Upper lobe of right lung (tissue), 1 donor: ENCODE measurements around the gene SOS2. TPM values are rescaled to one million over a fixed set of nuclear protein-coding genes. Genes with fewer than 3 reads are reported as not detected.
"Not testable (repeated sequence)": the region's sequence is repeated elsewhere in the genome, so short reads cannot be mapped to it uniquely, and the experiment has no call there.

Experiments used
- ATAC-seq: fragments of 200-7000 bp; cut with Tn5 transposase; one replicate; pipeline ENCODE4 v1.9.1; 2020; ENCODE audit warnings: mild to moderate bottlenecking, moderate library complexity
- DNase-seq: peaks from one replicate; pipeline ENCODE4 v3.0.0-alpha.2; 2020
- H3K27ac ChIP-seq: fragments of 200-600 bp; one replicate; pipeline ENCODE4 v1.8.0; 2022
- H3K27me3 ChIP-seq: fragments of 200-600 bp; one replicate; pipeline ENCODE4 v1.8.0; 2022; ENCODE audit warnings: mild to moderate bottlenecking
- H3K36me3 ChIP-seq: fragments of 200-600 bp; one replicate; pipeline ENCODE4 v1.8.0; 2022
- H3K4me1 ChIP-seq: fragments of 200-600 bp; one replicate; pipeline ENCODE4 v1.8.0; 2022
- H3K4me3 ChIP-seq: fragments of 200-600 bp; one replicate; pipeline ENCODE4 v1.8.0; 2022; ENCODE audit warnings: mild to moderate bottlenecking
- H3K9me3 ChIP-seq: fragments of 200-600 bp; one replicate; pipeline ENCODE4 v1.8.0; 2022
- intact Hi-C: fragments of 100-400 bp; cut with DNase I; formaldehyde crosslinking; loops from one replicate; pipeline ENCODE4 v1.11.0; 2022
- total RNA-seq: library from RNA; stranded (reverse); fragmentation: NEBNext Ultra II Directional; extraction: Animal tissue kit (Norgen Biotek cat#: 25700); gene quantifications from one replicate; pipeline ENCODE4 v1.2.1, GENCODE V29; 2021
- TF ChIP-seq, protein P1 (sequence below): fragments of 200-600 bp; IDR thresholded peaks from one replicate; pipeline ENCODE4 v1.8.0; 2022; ENCODE audit warnings: antibody characterized with exemption
- donor health status: DM: no; HTN: yes; CAD: no; lungs with severe emphysema.

SOS2 gene
- total RNA-seq, 1 donor from 2014 or later = 30.3 TPM

DNA sequence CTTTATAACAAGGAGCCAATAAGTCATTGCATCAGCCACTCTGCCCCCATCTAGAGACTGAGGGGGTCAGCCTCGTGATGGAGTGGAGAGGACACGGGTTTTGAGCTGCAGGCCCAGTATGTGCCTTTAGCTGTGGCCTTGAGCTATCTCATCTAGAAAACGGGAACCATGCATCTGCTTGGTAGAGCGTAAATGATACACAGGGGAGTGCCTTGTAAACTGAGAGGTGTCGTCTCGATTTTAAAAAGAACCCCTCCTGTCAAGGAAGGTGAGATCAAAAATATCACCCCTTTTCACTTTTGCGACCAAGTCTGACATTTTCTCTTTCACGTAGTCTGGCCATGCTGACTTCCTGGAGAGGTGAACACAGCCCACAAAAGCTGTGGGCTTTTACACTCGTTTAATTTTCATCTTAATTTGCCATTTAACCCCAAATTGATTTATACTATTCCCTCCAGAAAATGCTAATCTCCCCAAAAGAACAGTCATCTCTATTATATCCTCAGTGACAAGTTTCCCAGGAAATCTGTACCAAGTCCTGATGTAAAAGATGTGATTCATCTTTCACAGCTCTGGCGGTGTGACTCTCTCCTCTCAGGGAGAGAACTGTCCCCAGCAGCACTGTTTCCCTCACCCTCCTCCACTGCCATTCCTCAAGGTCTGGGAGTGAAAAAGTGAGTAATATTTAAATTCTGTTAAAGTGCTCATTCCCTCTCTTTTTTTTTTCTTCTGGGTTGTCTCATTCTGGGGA is 145.6 kb downstream of the SOS2 start:
- no peak for DNase-seq
- no peak for ATAC-seq
- Histone ChIP-seq H3K36me3 (no peaks in the 10 kb centered on the region), H3K27ac (no peak overlapping the region), H3K4me3 (no peak overlapping the region), H3K27me3 (no peaks in the 10 kb centered on the region), H3K4me1 (peaks cover 3% of the 10 kb centered on the region), H3K9me3 (no peaks in the 10 kb centered on the region)
- TF ChIP-seq, protein P1, sequence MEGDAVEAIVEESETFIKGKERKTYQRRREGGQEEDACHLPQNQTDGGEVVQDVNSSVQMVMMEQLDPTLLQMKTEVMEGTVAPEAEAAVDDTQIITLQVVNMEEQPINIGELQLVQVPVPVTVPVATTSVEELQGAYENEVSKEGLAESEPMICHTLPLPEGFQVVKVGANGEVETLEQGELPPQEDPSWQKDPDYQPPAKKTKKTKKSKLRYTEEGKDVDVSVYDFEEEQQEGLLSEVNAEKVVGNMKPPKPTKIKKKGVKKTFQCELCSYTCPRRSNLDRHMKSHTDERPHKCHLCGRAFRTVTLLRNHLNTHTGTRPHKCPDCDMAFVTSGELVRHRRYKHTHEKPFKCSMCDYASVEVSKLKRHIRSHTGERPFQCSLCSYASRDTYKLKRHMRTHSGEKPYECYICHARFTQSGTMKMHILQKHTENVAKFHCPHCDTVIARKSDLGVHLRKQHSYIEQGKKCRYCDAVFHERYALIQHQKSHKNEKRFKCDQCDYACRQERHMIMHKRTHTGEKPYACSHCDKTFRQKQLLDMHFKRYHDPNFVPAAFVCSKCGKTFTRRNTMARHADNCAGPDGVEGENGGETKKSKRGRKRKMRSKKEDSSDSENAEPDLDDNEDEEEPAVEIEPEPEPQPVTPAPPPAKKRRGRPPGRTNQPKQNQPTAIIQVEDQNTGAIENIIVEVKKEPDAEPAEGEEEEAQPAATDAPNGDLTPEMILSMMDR = no peak
- intact Hi-C loops = no loop called here

DNA sequence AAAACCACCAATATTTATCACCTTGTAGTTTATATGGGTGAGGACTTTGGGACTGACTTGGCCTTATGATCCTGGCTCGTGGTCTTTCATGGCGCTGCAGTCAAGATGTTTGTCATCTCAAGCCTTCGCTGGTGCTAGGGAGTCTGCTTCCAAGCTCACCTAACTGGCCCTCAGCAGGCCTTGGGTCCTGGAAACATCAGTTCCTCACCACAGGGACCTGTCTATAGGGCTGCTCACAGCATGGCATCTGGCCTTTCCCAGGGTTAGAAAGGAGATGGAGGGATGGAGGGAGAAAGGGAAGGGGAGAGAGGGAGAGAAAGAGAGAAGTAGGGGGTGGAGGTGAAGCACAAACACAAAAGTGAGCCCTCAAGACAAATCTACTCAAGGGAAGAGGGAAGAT is 146.7 kb downstream of the SOS2 start:
- H3K27ac ChIP-seq = no peak overlapping the region
- DNase-seq (no peak), ATAC-seq (no peak)
- peaks cover 3% of the 10 kb centered on the region for H3K4me1 ChIP-seq
- H3K4me3 ChIP-seq = no peak overlapping the region
- H3K9me3 ChIP-seq = no peaks in the 10 kb centered on the region
- H3K36me3 ChIP-seq = no peaks in the 10 kb centered on the region
- intact Hi-C loops = no loop called here
- no peaks in the 10 kb centered on the region for H3K27me3 ChIP-seq
- TF ChIP-seq, protein P1 = no peak

DNA sequence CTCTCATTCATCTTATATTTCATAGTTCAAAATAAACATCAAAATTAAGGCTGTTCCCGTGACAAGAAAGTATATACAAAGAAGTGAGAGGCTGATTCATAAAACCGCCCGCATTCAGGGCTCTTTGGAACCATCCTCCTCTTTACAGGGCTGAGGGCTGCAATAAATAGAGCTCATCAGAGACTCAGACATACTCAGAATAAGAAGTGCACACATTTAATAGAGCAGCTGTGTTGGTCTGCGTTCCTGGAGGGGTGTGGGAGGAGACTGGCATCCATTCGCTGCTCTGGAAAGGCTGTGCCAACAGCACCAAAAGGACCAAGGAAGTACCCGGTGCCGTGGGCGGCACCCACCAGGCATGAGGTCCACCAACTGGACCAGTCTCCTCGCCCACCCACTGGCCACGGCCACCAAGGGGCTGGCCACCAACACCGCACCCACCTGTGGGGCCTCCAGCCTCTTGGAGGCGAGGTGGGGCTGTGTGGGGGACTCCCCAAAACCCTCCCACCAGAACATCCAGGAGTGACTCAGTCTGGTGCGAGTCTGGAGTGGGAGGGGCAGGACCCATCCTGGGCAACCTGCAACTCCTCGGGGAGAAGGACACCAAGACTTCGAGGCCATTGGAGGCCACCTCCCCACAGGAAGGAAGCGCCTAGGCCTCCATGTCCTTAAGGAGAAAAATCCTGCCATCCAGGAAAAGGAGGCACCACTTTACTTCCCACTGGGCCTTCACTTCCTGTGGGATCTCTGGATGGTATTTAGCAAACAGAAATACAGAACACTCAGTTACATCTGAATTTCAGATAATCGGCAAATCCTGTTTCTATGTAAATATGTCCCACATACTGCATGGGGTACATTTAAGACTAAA is 147.7 kb downstream of the SOS2 start:
- Histone ChIP-seq H3K9me3 (no peaks in the 10 kb centered on the region), H3K4me3 (no peak overlapping the region), H3K4me1 (peaks cover 3% of the 10 kb centered on the region), H3K27me3 (no peaks in the 10 kb centered on the region), H3K36me3 (no peaks in the 10 kb centered on the region), H3K27ac (peak overlapping the region; percentile 70)
- peak; percentile 64 for DNase-seq
- TF ChIP-seq, protein P1 = no peak
- peak; percentile 40 for ATAC-seq
- intact Hi-C loops = no loop called here

DNA sequence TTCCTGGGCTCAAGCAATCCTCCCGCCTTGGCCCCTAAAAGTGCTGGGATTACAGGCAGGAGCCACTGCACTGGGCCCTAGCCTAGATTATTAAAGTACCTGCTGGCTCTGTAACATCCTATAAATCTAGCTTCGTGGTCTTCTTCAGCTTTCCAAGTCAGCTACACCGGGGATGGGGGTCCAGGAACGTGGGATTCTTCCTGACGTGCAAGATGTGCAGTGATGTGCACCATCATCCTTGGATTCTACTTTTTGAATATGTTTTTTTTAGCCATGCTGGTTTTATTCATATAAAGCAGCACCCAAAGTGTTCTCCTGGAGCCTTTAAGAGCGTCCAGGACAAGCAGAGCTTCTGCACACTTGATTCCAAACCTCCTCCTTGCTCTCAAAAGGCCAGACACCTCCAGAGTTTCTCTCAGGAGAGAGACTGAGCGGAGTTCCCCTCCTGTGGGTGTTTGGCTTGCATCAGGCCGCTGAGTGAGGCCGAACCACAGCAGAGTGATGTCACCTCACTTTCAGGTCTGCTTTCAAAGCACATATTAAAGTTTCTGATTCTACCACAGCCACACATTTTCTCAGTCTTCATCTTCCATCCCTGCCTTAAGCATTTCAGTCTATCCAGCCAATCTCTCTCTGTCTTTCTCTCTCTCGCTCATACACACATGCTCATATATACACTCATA is 148.5 kb downstream of the SOS2 start:
- peaks cover 3% of the 10 kb centered on the region for H3K4me1 ChIP-seq
- intact Hi-C loops = no loop called here
- TF ChIP-seq, protein P1 = no peak
- H3K27ac ChIP-seq = peak overlapping the region; percentile 70
- no peaks in the 10 kb centered on the region for H3K36me3 ChIP-seq
- H3K4me3 ChIP-seq = no peak overlapping the region
- no peaks in the 10 kb centered on the region for H3K9me3 ChIP-seq
- no peaks in the 10 kb centered on the region for H3K27me3 ChIP-seq
- ATAC-seq (peak; percentile 85), DNase-seq (peak; percentile 67)

DNA sequence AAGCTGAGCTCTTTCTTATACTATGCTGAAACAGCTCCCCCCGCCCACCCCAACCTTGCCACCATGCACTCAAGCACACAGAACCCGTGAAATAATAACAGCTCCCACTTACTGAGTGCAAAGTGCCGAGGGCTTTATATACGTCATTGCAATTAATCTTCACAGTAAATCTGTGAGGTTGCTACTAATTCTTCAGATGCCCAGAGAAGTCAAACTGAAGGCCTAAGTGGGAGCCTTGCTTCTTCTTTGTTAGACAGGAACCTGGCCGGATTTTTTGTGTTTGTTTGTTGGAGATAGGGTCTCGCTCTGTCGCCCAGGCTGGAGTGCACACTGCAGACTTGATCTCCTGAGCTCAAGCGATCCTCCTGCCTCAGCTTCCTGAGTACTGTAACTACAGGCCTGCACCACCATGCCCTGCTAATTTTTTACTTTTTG is 149.1 kb downstream of the SOS2 start:
- TF ChIP-seq, protein P1 = no peak
- Histone ChIP-seq H3K27ac (peak overlapping the region; percentile 70), H3K4me3 (no peak overlapping the region), H3K9me3 (no peaks in the 10 kb centered on the region), H3K4me1 (peaks cover 3% of the 10 kb centered on the region), H3K27me3 (no peaks in the 10 kb centered on the region), H3K36me3 (no peaks in the 10 kb centered on the region)
- peak; percentile 29 for ATAC-seq
- intact Hi-C loops = no loop called here
- no peak for DNase-seq

DNA sequence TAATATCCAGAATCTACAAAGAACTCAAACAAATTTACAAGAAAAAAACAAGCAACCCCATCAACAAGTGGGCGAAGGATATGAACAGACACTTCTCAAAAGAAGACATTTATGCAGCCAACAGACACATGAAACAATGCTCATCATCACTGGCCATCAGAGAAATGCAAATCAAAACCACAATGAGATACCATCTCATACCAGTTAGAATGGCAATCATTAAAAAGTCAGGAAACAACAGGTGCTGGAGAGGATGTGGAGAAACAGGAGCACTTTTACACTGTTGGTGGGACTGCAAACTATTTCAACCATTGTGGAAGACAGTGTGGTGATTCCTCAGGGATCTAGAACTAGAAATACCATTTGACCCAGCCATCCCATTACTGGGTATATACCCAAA is 152.3 kb downstream of the SOS2 start:
- H3K4me3 ChIP-seq, intact Hi-C loops, H3K27ac ChIP-seq, DNase-seq, H3K36me3 ChIP-seq, H3K27me3 ChIP-seq, H3K4me1 ChIP-seq, ATAC-seq, H3K9me3 ChIP-seq: not testable (repeated sequence)

DNA sequence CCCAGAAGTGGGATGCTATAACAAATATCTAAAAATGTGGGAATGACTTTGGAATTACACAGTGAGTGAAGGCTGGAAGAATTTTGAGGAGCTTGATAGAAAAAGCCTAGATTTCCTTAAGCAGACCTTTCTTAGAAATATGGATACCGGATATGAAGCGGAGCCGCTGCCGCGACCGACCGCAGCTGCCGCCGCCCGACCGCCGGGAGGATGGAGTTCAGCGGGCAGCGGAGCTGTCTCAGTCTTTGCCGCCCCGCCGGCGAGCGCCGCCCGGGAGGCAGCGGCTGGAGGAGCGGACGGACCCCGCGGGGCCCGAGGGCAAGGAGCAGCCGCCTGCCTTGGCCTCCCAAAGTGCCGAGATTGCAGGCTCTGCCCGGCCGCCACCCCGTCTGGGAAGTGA is 157.7 kb downstream of the SOS2 start:
- H3K27me3 ChIP-seq, ATAC-seq, DNase-seq, H3K4me1 ChIP-seq, H3K9me3 ChIP-seq, H3K4me3 ChIP-seq, H3K27ac ChIP-seq, H3K36me3 ChIP-seq, intact Hi-C loops: not testable (repeated sequence)
